Stimulated activated CD4-positive, alpha-beta T cell treated with anti-CD3 and anti-CD28 coated beads, TNF-alpha, amount 100 ng/mL, for 1 hour (primary cell): ENCODE data around the gene CYP8B1.

ENCODE experiments used
- DNase-seq, 3 donors: peaks; one replicate each; pipeline ENCODE4 v3.0.0-alpha.2; 2020; ENCODE audit warnings: low read depth in 3 of 3, low spot score in 1 of 3

The CYP8B1 gene

DNA sequence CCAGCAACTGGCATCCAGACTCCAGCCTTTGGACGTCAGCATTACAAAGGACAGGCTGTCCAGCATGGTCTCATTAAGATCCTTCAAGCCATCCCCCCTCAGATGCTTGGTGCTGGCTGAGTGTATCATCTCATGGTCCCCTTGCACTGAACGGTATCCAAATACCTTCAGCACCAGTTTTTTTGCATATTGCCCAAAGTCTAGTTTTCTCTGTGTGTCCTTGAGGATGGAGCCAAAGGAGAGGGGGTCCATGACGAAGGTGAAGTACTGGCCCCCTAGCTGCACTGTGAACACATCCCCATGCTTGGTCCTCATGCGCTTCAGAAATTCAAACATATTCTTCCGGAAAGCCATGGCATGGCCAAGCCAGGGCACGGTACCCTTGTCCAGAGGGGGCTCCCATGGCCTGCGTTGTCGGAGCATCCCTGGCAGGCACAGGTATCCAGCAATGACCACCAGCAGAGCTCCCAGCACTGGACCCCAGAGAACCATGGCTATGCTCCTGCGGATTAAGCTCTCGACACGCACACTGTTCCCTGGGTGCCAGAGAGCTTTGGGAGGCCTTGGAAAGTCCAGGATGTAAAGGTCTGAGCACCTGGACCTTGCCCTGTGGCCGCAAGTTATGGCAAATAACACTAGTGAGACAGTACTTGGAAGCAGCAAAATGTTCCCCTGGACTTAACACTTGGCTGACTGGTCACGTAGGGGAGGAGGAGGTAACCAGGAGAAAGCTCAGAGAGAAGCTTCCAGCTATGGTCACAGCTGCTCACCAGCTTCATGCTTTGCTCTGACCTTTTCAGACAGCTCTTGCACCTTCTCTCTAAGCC, at the start of gene CYP8B1:
Gene CYP8B1 (minus strand): TSS at position 555 of the 827 bp plus-strand sequence. CDS start 63 bp downstream, at position 492.
- DNase-seq: no peak

- no peak for DNase-seq
These were observed 47.9 kb upstream of the CYP8B1 start for GRCh38 chr3:42923606-42924005.

- DNase-seq: no peak
These were observed 39.3 kb upstream of the CYP8B1 start for GRCh38 chr3:42914771-42915515.

- no peak for DNase-seq
These were observed 35.9 kb upstream of the CYP8B1 start for GRCh38 chr3:42911551-42911950.

- DNase-seq: no peak
These were observed 33.0 kb upstream of the CYP8B1 start for GRCh38 chr3:42908675-42909074.

GRCh38 chr3:42906848-42907183, 31.1 kb upstream of the CYP8B1 start:
- DNase-seq: no peak

DNA sequence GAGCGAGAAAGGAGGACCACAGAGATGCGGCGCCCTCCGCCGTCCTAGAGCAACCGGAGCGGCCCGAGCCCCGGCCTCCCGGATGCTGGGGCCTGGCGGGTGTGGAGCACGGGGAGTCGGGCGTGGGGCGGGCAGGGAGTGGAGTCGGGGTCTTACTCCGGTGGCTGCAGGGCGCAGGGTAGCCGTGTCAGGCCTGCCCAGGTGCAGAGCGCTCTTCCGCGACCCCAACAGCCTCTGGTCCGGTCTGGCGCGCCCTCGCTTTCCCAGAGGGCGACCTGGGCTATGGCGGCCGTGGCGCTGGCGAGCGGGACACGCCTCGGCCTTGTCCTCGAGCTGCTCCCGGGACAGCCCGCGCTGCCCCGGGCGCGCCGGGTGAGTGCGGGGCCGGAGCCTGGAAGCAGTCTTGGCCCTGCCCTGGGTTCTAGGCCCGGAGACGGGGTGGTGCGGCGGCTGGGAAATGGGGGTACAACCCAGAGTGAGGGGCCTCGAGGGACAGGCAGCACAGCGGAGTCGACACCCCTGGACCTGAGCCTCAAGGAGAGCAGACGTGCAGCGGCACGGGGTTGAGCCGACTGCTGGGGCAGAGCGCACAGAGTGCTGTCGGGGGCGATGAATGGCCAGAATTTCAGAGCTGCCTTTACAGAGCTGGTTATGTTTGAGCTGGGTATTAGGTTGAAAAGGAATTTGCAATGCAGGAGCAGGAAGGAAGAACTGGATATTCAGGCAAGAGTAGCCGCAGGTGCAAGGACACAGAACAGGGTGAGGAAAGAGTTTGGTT, 30.6 kb upstream of the CYP8B1 start, which contains the start of gene ZNF662:
Gene ZNF662 (plus strand): TSS at position 73 of the 778 bp plus-strand sequence. CDS start 1,973 bp downstream, outside the sequence.
- peak in 1 of 3 donors; percentile 25 for DNase-seq

GRCh38 chr3:42905740-42906069, 30.0 kb upstream of the CYP8B1 start:
- no peak for DNase-seq

- no peak for DNase-seq
These were observed 28.4 kb upstream of the CYP8B1 start for GRCh38 chr3:42904076-42904475.

- DNase-seq: no peak
These were observed 26.6 kb upstream of the CYP8B1 start for GRCh38 chr3:42902257-42902656.

GRCh38 chr3:42901073-42901415, 25.4 kb upstream of the CYP8B1 start:
- DNase-seq: no peak

- no peak for DNase-seq
These were observed 24.8 kb upstream of the CYP8B1 start for GRCh38 chr3:42900226-42901072.

DNA sequence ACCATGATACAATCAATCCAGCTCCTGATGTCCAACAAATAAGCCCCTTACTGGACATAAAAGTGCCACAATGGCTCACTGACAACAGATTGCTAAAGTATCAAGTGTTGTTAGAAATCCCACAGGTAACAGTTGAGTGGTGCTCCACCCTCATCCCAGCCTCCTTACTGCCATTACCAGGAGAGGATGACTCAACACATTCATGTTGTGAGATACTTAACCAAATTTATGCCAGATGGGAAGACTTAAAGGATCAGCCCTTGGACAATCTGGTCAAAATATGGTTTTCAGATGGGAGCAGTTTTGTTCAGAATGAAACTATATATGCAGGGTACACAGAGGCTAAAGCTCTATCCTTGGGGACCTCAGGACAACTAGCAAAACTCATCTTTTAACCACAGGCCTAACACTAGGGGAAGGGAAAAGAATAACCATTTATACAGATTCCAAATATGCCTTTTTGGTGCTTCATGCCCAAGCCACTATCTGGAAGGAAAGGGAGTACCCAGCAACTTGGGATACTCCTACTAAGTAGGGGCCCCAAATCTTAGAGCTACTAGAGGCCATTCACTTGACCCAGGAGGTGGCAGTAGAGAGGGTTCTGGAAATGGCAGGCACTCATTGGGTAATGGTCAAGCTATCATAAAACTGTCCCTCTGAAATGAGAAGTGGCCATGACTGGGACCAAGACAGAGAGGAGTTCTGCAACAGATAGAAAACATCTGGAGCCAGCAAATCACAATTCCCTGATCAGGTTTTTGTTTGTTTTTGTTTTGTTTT, 23.4 kb upstream of the CYP8B1 start:
- DNase-seq: no peak

DNA sequence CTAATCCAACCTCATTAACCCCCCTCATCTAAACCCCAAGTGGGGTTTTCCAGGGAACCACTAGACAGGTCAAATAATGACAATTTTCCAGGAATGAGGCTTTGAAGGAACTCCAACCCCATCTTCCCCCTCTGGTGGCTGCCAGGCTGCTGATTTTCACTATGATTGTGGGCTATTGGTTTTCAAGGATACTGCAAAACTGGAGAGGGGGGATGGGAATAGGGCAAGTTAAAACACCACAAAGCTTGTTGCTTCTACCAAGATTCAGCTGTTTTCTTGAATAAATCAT, 19.8 kb upstream of the CYP8B1 start:
- DNase-seq: no peak

DNA sequence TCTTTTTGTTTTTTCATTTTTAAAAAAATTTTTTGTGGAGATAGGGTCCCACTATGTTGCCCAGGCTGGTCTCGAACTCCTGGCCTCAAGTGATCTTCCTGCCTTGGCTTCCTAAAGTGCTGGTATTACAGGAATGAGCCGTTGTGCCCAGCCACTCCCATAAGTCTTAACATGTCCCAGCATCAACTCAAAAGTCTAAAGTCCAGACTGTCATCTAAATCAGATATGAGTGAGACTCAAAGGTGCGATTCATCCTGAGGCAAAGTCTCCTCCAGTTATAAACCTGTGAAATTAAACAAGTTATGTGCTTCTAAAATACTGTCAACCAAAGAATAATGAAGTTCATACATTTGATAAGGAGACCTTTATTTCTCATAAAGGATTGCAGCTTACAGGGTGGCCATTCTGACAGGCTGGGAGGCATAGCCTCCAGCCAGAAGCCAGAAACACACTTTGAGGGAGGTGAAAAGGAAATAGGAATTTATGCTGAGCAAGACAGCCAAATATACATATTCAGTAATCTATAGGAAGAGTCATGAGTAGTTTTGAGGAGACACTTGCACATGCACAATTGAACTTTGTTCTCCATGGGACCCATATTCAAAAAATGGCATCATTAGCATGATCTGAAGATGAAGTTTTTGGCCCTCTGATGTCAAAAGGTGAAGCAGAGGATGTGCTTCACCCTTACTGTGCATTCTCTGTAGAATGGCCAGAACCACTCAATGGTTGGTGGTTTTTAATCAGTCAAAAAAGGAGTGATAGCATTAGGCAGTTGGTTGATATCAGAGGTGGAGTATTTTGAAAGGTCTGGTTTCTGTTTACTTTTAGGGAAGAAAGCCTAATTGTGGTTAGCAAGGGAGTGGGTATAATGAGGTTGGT, 19.3 kb upstream of the CYP8B1 start:
- DNase-seq: no peak

- no peak for DNase-seq
These were observed 17.1 kb upstream of the CYP8B1 start for GRCh38 chr3:42892807-42893206.

DNA sequence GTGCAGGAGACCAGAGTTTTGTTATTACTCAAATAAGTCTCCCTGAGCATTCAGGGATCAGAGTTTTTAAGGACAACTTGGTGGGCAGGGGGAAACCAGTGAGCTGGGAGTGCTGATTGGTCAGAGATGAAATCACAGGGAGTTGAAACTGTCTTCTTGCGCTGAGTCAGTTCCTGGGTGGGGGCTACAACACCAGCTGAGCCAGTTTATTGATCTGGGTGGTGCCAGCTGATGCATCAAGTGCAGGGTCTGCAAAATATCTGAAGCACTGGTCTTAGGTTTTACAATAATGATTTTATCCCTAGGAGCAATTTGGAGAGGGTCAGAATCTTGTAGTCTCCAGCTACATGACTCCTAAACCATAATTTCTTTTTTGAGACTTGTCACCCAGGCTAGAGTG, 16.5 kb upstream of the CYP8B1 start:
- DNase-seq: no peak

DNA sequence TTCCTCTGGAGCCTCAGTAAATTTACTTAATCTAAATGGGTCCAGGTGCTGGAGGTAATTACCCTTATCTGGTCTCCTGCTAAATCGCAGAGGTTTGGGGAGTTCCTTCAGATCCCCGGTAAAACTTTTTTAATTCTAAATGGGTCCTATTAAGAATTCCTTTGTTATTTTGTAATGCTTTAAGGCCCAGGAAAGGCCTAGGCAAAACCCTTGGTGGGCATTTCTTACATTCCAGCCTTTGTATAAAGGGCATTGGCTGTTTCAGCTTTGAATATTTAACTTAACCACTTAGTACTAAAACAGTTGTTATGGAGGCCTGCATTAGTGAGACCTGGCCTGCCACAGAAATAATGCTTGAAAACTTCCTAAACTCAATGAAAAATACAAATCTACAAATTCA, 15.4 kb upstream of the CYP8B1 start:
- DNase-seq: no peak

GRCh38 chr3:42887084-42887483, 11.4 kb upstream of the CYP8B1 start:
- DNase-seq: no peak
